ENCODE data around the gene C9orf85. TPM values are rescaled to one million over a fixed set of nuclear protein-coding genes. Genes with fewer than 3 reads are reported as not detected.

Gene C9orf85
- total RNA-seq, 1 experiment from 2014 or later, result 14.4 TPM

DNA sequence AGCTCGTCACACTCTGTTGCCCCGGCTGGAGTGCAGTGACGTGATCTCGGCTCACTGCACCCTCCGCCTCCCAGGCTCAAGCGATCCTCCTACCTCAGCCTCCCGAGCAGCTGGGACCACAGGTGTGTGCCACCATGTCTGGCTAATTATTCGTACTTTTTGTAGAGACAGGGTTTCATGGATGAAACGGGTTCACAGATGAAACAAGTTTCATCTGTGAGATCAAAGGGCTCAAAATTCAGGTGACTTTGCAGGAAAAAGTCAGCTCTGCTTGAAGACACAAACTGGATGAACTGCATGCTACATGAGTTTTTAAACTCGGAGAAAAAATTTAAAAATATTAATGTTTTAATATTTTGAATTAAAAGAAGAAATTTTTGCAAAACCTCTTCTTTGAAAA lies 24.9 kb upstream of the C9orf85 start:
- peaks cover 35 to 45% (median 45%) of the 10 kb centered on the region in 3 experiments for H3K36me3 Mint-ChIP-seq (ENCODE audit: insufficient read depth in 1 of 3, low read depth in 3 of 3)
- no peaks in the 10 kb centered on the region; the same call in 1 of the 2 replicates for H3K4me1 ChIP-seq (ENCODE audit: insufficient read depth, low read length)
- H3K79me1 ChIP-seq (ENCODE audit: insufficient read depth, low read depth, low read length, poor library complexity, severe bottlenecking), result peaks cover 5% of the 10 kb centered on the region
- H2AFZ ChIP-seq (ENCODE audit: low read length), result no peak overlapping the region
- no peaks in the 10 kb centered on the region for H3K27me3 ChIP-seq (ENCODE audit: insufficient read depth, low read length)
- no peak overlapping the region for H2BK5ac ChIP-seq (ENCODE audit: insufficient read length, low read length)
- no peak overlapping the region for H4K91ac ChIP-seq (ENCODE audit: insufficient read length, low read depth, low read length)
- H3K9me3 ChIP-seq (ENCODE audit: control insufficient read depth, low read depth, low read length), result no peaks in the 10 kb centered on the region
- H3K4ac ChIP-seq (ENCODE audit: low read depth, low read length), result no peak overlapping the region
- no peak overlapping the region for H3K4me2 ChIP-seq (ENCODE audit: insufficient read depth, insufficient read length, low read length)
- H2BK12ac ChIP-seq (ENCODE audit: insufficient read length, low read depth, low read length), result no peak overlapping the region
- DNase-seq, result no peak
- no peak overlapping the region for H3K27ac ChIP-seq (ENCODE audit: insufficient read length, low read depth, low read length)
- H3K14ac ChIP-seq (ENCODE audit: insufficient read depth, low read length), result no peak overlapping the region
- no peak overlapping the region for H4K8ac ChIP-seq (replicated peaks; ENCODE audit: insufficient read length, low read depth, low read length)
- no peaks in the 10 kb centered on the region for H3K27me3 Mint-ChIP-seq (ENCODE audit: low read depth)
- H2BK15ac ChIP-seq (ENCODE audit: low read depth, low read length), result no peak overlapping the region
- no peak overlapping the region for H2AK5ac ChIP-seq (ENCODE audit: insufficient read length, low read length)
- H4K5ac ChIP-seq (ENCODE audit: insufficient read length, low read depth, low read length), result no peak overlapping the region
- peak overlapping the region in 1 of 3 experiments; percentile 91; a peak in 1 of 7 replicates for H3K27ac Mint-ChIP-seq
- H3K23ac ChIP-seq (ENCODE audit: insufficient read length, low read depth, low read length), result no peak overlapping the region
- H3K79me2 ChIP-seq (ENCODE audit: insufficient read depth, low read length), result peaks cover 49% of the 10 kb centered on the region
- no peaks in the 10 kb centered on the region for H4K20me1 ChIP-seq (ENCODE audit: control insufficient read depth, insufficient read depth, insufficient read length)
- no peak overlapping the region for H3K9ac ChIP-seq (ENCODE audit: extremely low read depth, insufficient read length, low read length)
- peaks cover 16 to 22% of the 10 kb centered on the region in 2 experiments for H3K4me1 Mint-ChIP-seq
- TF ChIP-seq, protein P1, sequence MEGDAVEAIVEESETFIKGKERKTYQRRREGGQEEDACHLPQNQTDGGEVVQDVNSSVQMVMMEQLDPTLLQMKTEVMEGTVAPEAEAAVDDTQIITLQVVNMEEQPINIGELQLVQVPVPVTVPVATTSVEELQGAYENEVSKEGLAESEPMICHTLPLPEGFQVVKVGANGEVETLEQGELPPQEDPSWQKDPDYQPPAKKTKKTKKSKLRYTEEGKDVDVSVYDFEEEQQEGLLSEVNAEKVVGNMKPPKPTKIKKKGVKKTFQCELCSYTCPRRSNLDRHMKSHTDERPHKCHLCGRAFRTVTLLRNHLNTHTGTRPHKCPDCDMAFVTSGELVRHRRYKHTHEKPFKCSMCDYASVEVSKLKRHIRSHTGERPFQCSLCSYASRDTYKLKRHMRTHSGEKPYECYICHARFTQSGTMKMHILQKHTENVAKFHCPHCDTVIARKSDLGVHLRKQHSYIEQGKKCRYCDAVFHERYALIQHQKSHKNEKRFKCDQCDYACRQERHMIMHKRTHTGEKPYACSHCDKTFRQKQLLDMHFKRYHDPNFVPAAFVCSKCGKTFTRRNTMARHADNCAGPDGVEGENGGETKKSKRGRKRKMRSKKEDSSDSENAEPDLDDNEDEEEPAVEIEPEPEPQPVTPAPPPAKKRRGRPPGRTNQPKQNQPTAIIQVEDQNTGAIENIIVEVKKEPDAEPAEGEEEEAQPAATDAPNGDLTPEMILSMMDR (conservative IDR thresholded peaks at IDR 0.05), result no peak
- no peak overlapping the region for H2BK120ac ChIP-seq (ENCODE audit: low read depth, low read length, poor library complexity, severe bottlenecking)
- H3K23me2 ChIP-seq (ENCODE audit: insufficient read length, low read depth, low read length, poor library complexity, severe bottlenecking), result no peaks in the 10 kb centered on the region
- H3K4me3 Mint-ChIP-seq, result no peak overlapping the region
- peaks cover 20 to 27% of the 10 kb centered on the region in 2 experiments; a peak in 4 of 5 replicates for H3K9me3 Mint-ChIP-seq
- no peak overlapping the region for H3K56ac ChIP-seq (ENCODE audit: insufficient read length, low read depth, low read length)
- no peak overlapping the region for H3K18ac ChIP-seq (ENCODE audit: insufficient read length, low read depth, low read length)
- H2BK20ac ChIP-seq (ENCODE audit: low read depth, low read length, poor library complexity, severe bottlenecking), result no peak overlapping the region
- WGBS (ENCODE audit: extremely low coverage, insufficient read length, low lambda C conversion rate), result no CpG with 5 or more reads among the region's 10 CpGs
- H3T11ph ChIP-seq (ENCODE audit: low read length), result no peak overlapping the region

Measured in H9 (cell line).